ENCODE data around the gene HMGN2.
"Not testable (repeated sequence)": the region's sequence is repeated elsewhere in the genome, so short reads cannot be mapped to it uniquely, and the experiment has no call there.

Gene HMGN2

GRCh38 chr1:26477446-26478152 is 5.4 kb downstream of the HMGN2 start:
- DNase-seq (ENCODE audit: low read depth) = no peak

GRCh38 chr1:26478159-26478558 is 5.9 kb downstream of the HMGN2 start:
- no peak for DNase-seq (ENCODE audit: low read depth)

GRCh38 chr1:26478988-26479387 is 6.7 kb downstream of the HMGN2 start:
- no peak for DNase-seq (ENCODE audit: low read depth)

GRCh38 chr1:26482921-26483320 is 10.7 kb downstream of the HMGN2 start:
- no peak for DNase-seq (ENCODE audit: low read depth)

GRCh38 chr1:26483980-26484379 is 11.7 kb downstream of the HMGN2 start:
- DNase-seq (ENCODE audit: low read depth) = no peak

GRCh38 chr1:26490155-26490554 is 17.9 kb downstream of the HMGN2 start:
- no peak for DNase-seq (ENCODE audit: low read depth)

- DNase-seq (ENCODE audit: low read depth) = no peak
These were observed 21.0 kb downstream of the HMGN2 start for GRCh38 chr1:26493267-26493666.

GRCh38 chr1:26493938-26494337 is 21.7 kb downstream of the HMGN2 start:
- no peak for DNase-seq (ENCODE audit: low read depth)

GRCh38 chr1:26496861-26497260 is 24.6 kb downstream of the HMGN2 start:
- DNase-seq (ENCODE audit: low read depth) = no peak

GRCh38 chr1:26498894-26499293 is 26.7 kb downstream of the HMGN2 start:
- no peak for DNase-seq (ENCODE audit: low read depth)

- DNase-seq (ENCODE audit: low read depth) = peak; percentile 89
These were observed 28.4 kb downstream of the HMGN2 start for GRCh38 chr1:26500488-26501175.

GRCh38 chr1:26510711-26511110 is 38.5 kb downstream of the HMGN2 start:
- DNase-seq (ENCODE audit: low read depth) = not testable (repeated sequence)

- not testable (repeated sequence) for DNase-seq (ENCODE audit: low read depth)
These were observed 43.6 kb downstream of the HMGN2 start for GRCh38 chr1:26515836-26516235.

- DNase-seq (ENCODE audit: low read depth) = no peak
These were observed 44.9 kb downstream of the HMGN2 start for GRCh38 chr1:26516987-26517765.

- DNase-seq (ENCODE audit: low read depth) = no peak
These were observed 45.5 kb downstream of the HMGN2 start for GRCh38 chr1:26517766-26518049.

GRCh38 chr1:26518355-26518754 is 46.1 kb downstream of the HMGN2 start:
- no peak for DNase-seq (ENCODE audit: low read depth)

- DNase-seq (ENCODE audit: low read depth) = no peak
These were observed 48.1 kb downstream of the HMGN2 start for GRCh38 chr1:26520339-26520738.

- no peak for DNase-seq (ENCODE audit: low read depth)
These were observed 49.4 kb downstream of the HMGN2 start for GRCh38 chr1:26521669-26522030.

GRCh38 chr1:26522073-26522472 is 49.8 kb downstream of the HMGN2 start:
- no peak for DNase-seq (ENCODE audit: low read depth)

GRCh38 chr1:26524181-26524580 is 51.9 kb downstream of the HMGN2 start:
- DNase-seq (ENCODE audit: low read depth) = no peak

Measured in activated T-cell treated with anti-CD3 and anti-CD28 coated beads for 24 hours (primary cell).